HG03064 (cell line): ENCODE measurements around the gene BPIFB2.

Experiments used
- ATAC-seq: cut with Tn5 transposase; IDR thresholded peaks from one replicate; pipeline ENCODE4 v1.9.1; 2021; ENCODE audit warnings: low read depth; ENCODE audit not compliant: unreplicated experiment

The BPIFB2 gene

DNA sequence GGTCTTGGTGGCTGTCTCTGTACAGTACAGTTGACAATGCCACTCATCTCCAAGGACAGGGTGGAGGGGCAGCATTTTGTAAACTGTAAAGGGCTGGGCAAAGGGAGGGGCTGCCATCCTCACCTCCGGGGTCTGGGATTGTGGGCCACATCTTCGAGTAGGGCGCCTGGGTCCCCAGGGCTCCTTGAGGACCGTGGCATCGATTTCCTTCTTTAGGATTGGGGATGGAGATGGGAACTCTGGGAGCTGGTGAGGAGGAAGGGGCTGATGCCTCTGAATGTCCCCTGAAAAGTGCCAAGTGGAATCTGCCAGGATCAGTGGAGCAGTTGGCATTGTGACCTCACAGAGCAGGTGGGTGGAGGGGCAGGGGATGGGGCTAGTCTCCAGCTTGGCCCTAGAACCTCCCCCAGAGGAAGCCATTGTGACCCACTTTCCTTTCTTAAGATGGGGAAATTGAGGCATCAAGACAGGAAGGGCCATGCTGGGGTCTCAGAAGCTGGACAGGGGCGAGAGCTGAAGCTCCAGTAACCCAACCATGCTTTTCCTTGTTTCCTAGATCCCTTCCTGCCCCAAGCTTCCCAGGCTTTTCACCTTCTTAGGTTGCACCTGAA lies 3.3 kb upstream of the BPIFB2 start, which contains the start of gene SUN5:
SUN5 (minus strand) TSS at position 293 of the 611 bp plus-strand sequence; CDS start at position 200, 93 bp downstream.
- ATAC-seq, result no peak

GRCh38 chr20:33005132-33005566 lies 2.4 kb upstream of the BPIFB2 start:
- ATAC-seq, result no peak

DNA sequence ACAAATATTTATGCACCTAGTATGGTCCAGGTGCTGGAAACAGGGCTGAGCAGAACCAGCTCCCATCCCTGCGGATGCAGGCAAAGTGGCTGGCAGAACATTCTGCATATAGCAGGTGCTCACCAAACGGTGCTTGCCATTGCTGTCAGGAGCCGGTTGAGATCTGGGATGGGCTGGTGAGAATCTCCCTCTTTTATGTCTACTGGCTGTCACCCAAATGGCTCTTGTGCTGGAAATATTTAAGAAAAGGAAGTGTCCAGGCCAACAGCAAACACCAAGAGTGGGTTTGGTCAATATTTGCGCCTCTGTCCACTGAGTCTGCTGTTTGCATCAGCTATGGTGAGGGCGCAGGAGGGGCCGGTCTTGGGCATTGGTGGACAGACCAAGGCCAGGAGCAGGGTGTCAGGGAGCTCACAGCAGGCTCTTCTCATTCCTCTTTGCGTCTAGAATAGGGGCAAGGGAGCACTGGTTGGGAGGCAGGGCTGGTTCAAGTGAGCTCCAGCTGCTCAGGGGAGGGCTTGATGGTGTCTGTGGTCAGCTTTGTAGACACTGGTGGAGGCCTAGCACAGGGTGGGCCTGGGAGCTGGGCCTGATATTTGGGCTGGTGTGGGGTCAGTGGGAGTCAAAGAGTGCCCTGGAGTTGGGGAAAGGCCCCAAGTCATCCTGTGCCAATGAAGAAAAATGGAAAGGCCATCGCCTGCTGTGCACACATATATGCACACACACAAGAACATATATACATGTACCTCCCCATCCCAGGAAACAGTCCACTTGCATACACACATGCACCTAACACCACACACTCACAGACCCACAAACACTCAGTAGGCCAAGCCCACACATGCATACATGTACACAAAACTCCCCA lies 1.4 kb upstream of the BPIFB2 start:
- ATAC-seq, result no peak

- no peak for ATAC-seq
These were observed 628 bp upstream of the BPIFB2 start for GRCh38 chr20:33006776-33007375.

DNA sequence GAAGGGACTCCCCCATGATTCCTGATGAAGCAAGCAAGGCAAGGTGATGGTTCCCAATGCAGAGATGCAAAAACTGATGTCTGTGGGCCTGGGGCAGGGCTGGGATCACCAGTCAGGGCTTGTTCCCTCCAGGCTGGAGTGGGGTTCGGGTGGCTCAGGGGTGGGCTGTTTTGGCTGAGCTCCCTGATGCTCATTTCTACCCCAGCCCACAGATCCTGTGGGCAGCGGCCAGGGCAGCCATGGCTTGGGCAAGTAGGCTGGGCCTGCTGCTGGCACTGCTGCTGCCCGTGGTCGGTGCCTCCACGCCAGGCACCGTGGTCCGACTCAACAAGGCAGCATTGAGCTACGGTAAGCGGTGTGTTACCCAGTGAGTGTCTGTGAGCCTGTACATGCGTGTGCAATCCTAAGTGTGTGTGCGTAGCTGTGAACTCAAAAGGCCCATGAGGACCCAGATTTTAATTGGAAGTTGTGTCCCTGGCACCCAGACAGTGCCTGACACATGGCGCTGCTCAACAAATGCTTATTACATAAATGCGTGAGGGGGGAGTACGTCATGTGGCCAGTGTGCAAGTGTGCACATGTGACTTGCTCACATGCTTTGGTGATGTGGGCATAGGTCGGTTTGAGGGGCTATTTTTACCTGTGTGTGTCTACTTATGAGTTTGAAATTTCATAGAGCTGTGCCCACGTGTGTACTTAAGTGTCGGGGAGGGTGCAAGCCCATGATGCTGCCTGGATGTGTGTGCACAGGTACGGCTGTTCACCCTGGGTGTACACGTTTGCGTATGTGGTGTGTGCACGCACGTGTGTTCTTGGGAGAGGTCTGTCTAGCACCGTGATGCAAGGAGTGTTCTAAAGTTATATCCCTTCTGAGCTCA lies 1.1 kb downstream of the BPIFB2 start:
- no peak for ATAC-seq

- ATAC-seq, result no peak
These were observed 2.0 kb downstream of the BPIFB2 start for GRCh38 chr20:33009214-33010132.

- ATAC-seq, result no peak
These were observed 2.6 kb downstream of the BPIFB2 start for GRCh38 chr20:33010133-33010504.

GRCh38 chr20:33010674-33011449 lies 3.4 kb downstream of the BPIFB2 start:
- no peak for ATAC-seq

DNA sequence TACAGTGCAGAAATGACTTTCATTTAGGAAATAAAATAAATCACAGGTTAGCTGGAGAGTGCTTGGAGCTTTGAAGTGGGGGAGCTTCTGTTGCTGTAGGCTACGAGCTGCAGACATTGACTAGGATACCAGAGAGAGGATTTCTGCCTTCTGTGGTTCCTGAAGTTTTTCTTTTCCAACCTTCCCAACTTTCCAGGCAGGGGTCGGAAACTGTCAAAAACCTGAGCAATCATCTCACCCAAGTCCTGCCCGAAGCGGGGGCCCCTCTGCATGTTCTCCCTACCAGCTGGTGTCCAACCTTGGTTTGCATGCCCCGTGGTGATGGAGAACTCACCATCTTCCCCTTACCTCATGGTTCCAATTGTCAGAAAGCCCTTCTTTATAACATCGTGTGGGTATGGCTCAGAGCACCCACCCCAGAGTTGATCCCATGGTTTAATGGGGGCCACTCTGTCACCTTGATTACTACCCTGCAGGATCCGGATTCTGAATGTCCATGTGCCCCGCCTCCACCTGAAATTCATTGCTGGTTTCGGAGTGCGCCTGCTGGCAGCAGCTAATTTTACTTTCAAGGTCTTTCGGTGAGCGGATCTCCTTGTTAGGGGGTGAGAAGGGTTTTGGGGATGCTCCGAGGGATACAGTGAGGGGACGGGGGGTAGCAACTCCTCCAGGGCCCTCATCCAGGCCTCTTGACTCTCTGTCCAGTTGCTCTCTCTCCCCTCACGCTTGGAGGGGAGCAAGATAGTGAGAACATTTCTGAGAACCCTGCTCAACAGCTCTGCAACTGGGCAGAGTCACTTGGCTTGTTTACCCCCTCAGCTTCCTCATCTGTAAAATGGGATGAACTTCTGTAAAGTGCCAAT lies 5.1 kb downstream of the BPIFB2 start:
- no peak for ATAC-seq

DNA sequence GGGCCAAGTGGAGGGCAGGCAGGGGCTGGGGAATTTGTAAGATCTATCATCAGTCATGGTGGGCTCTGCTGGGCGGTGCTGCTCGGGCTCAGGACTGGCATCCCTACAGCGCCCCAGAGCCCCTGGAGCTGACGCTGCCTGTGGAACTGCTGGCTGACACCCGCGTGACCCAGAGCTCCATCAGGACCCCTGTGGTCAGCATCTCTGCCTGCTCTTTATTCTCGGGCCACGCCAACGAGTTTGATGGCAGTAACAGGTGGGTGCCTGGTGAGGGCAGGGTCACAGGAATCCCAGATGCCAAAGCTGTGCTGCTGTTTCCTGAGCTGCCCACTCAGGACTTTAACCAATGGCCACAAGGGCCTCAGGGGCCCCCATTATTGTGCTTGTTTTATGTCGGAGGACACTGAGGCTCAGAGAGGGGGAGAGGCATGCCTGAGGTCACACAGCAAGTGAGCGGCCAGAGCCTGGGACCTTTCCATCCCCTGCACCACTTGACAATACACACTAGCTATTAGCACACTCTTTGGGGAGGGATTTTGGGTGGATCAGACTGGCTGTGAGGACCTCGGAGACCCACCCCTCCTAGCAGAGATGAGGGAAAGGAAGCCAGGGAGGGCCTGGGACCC lies 6.3 kb downstream of the BPIFB2 start:
- no peak for ATAC-seq

- no peak for ATAC-seq
These were observed 7.0 kb downstream of the BPIFB2 start for GRCh38 chr20:33014336-33015113.

- ATAC-seq, result no peak
These were observed 7.6 kb downstream of the BPIFB2 start for GRCh38 chr20:33015114-33015484.

GRCh38 chr20:33015700-33016580 lies 8.4 kb downstream of the BPIFB2 start:
- ATAC-seq, result no peak

GRCh38 chr20:33016581-33017109 lies 9.1 kb downstream of the BPIFB2 start:
- ATAC-seq, result no peak

DNA sequence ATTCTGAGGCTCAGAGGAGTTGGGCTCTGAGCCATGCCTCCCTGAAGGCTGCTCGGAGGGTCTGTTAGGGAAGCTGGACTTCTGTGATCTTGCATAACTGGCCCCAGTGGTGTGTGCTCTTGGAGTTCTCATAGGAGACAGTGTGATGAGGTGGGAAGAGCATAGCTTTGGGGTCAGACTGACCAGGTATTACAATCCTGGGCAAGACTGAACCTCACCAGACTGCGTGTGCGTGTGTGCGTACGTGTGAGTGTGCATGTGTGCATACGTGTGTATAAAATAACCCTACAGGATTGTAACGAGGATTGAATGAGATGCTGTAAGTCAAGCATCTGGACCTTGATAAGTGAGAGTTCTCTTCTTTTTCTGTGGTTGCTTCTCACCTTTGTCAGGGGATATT lies 10.0 kb downstream of the BPIFB2 start:
- no peak for ATAC-seq
